Transverse colon (tissue), 3 donors: Measurements from ENCODE around the gene CEP250.

Experiments
- POLR2A ChIP-seq: fragments of 450-650 bp; IDR thresholded peaks from one replicate; pipeline ENCODE4 v1.6.1; 2016; ENCODE audit warnings: antibody characterized with exemption, mild to moderate bottlenecking, moderate library complexity
- TF ChIP-seq, protein P1 (sequence below), 5 experiments: fragments of 200-600 bp in 3 of 5; fragments of 450-650 bp in 2 of 5; sonication (generic) in 3 of 5; IDR thresholded peaks; 1 replicate in 2 of 5; 2 replicates in 3 of 5; pipeline ENCODE4 v1.5.1; 2016 to 2017; ENCODE audit warnings: antibody characterized with exemption in 5 of 5, inconsistent platforms in 3 of 5, mild to moderate bottlenecking in 2 of 5, moderate library complexity in 1 of 5

GRCh38 chr20:35476288-35476687 lies 20.9 kb downstream of the CEP250 start:
- TF ChIP-seq POLR2A: no peak
- TF ChIP-seq, protein P1, sequence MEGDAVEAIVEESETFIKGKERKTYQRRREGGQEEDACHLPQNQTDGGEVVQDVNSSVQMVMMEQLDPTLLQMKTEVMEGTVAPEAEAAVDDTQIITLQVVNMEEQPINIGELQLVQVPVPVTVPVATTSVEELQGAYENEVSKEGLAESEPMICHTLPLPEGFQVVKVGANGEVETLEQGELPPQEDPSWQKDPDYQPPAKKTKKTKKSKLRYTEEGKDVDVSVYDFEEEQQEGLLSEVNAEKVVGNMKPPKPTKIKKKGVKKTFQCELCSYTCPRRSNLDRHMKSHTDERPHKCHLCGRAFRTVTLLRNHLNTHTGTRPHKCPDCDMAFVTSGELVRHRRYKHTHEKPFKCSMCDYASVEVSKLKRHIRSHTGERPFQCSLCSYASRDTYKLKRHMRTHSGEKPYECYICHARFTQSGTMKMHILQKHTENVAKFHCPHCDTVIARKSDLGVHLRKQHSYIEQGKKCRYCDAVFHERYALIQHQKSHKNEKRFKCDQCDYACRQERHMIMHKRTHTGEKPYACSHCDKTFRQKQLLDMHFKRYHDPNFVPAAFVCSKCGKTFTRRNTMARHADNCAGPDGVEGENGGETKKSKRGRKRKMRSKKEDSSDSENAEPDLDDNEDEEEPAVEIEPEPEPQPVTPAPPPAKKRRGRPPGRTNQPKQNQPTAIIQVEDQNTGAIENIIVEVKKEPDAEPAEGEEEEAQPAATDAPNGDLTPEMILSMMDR (IDR thresholded peaks at IDR 0.05): no peak
